ENCODE measurements around the gene SP1.
"Not testable (repeated sequence)": the region's sequence is repeated elsewhere in the genome, so short reads cannot be mapped to it uniquely, and the experiment has no call there.

Gene SP1

DNA sequence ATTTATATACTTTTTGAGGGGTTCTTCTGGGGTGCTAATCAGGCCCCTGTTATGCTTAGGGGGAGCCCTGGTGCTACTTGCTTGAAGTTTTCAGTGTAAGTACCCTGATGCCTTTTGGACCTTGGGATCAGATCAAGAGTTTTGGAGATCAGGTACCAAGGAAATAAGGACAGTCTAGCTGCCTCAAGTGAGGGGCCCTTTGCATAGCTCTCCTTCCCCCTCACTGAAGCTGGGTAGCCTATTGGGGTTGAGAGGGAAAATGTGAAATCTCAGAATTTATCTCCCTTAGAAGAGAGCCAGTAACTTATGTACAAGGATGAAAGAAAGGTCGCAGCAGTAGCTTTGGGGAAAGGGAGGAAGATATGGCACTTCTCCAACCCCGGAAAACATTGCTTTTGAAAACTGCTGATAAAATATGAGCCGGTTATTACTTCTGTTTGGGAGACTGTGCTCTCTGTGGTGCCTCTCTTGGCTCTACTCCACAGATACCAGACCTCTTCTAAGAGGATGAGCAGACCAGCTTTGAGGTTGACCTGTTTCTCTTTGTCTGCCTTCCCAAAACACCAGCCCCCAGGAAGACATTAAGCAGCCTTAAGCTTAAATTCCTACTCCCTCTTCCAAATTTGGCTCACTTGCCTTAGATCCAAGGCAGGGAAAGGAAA is 34.9 kb downstream of the SP1 start:
- DNase-seq = no peak

DNA sequence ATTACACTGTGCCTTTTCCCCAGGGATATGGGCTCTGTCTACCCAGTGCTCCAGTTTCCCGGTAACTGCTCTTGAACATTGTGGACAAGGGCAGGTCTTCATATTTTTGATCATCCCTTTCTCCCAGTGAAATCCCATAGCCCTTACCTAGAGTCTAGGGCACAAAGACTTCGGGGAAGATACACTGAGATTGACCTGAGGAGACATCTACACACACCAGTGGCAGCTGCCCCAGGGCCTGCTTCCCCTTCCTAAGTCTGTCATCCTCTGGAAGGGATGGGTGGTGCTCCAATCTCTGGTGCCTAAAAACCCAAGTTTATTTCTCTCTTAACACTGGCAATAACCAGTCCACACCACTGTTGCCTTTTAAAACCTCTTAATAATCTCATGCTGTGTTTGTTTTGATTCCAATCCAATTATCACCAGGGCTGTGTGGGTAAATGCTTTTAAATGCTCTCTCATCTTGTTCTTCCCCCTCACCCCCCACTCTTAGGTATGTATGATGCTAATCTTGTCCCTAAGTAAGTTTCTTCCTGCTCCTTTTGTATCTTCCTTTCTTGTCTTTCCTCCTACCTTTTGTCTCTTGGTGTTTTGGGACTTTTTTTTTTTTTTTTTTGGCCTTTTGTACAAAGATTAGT is 35.9 kb downstream of the SP1 start:
- not testable (repeated sequence) for DNase-seq

GRCh38 chr12:53417291-53417816 is 37.4 kb downstream of the SP1 start:
- not testable (repeated sequence) for DNase-seq

DNA sequence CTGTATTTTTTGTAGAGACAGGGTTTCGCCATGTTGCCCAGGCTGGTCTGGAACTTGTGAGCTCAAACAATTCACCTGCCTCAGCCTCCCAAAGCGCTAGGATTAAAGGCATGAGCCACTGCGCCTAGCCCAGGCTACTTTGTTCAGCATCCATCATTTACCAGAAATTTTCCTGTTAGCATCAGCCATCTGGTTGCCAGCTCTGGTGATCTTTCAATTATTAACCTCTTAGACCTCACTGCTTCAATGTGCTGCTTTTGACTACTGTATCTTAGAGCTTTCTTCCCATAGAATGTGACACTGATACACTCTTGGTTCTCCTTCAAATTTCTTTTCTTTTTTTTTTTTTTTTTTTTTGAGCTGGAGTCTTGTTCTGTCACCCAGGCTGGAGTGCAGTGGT is 38.2 kb downstream of the SP1 start:
- no peak for DNase-seq

GRCh38 chr12:53419756-53420155 is 39.8 kb downstream of the SP1 start:
- no peak for DNase-seq

- DNase-seq = not testable (repeated sequence)
Observed at GRCh38 chr12:53422247-53422646, 42.3 kb downstream of the SP1 start.

DNA sequence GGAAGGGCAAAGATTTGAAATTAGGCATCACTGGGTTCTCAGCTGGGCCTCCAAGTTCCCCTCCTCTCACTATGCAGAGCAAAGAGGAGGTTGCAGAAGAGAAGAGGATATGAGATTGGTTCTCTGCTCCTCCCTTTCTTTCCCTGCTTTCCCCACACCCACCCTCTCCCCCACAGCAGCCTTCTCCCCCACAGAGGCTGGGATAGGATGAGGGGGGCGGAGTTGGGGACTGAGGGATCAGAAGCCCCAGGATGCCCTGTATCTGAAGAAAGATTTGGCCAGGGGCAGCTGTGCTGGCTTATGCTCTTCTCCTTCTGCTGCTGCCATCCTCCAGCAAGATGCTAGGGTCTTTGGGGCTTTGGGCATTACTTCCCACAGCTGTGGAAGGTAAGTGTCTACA is 43.6 kb downstream of the SP1 start, which contains the start of gene AMHR2:
Gene AMHR2, plus strand, starts transcription at position 259 of the 400 bp plus-strand sequence. Its CDS starts 80 bp downstream, at position 339.
- DNase-seq = no peak

DNA sequence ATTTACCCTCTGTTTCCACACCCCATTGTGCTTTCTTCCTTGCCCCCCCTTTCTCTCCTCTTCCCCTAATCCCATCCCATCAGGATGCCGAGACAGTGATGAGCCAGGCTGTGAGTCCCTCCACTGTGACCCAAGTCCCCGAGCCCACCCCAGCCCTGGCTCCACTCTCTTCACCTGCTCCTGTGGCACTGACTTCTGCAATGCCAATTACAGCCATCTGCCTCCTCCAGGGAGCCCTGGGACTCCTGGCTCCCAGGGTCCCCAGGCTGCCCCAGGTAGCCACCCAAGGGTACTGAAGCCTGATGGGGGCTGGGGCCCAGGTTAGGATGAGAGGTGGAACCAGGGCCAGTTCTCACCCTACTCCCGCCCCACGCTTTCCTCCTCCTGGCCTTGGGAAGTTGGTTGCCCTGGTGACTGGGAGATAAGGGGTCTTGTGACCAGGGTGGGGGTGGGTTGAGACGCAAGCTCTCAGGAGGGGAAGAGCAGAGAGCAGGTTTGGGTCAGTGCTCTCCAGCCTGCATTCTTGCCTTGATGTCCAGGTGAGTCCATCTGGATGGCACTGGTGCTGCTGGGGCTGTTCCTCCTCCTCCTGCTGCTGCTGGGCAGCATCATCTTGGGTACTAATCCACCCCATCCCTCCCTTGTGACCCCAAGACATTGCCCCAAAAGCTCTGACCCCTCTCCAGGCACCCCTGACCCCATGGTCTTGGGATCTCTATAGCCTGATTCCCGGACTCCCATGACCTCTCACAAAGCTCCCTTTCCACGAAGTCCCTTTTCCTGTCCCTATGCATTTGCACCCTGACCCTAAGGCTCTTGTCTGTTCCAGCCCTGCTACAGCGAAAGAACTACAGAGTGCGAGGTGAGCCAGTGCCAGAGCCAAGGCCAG is 44.9 kb downstream of the SP1 start:
- DNase-seq = no peak

DNA sequence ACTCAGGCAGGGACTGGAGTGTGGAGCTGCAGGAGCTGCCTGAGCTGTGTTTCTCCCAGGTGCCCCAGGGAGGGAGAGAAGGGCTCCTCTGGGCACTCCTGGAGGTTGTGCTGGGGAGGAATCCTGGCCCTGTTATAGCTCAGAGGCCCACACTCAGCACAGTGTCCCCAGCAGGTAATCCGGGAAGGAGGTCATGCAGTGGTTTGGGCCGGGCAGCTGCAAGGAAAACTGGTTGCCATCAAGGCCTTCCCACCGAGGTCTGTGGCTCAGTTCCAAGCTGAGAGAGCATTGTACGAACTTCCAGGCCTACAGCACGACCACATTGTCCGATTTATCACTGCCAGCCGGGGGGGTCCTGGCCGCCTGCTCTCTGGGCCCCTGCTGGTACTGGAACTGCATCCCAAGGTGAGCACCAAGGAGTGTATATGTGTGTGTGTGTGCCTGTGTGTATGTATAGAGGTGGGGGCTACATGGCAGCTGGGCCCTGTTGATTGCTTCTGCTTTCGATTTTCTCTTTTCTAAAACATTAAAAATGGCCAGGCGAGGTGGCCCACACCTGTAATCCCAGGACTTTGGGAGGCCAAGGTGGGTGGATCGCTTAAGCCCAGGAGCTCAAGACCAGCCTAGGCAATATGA is 45.7 kb downstream of the SP1 start:
- DNase-seq = no peak

DNA sequence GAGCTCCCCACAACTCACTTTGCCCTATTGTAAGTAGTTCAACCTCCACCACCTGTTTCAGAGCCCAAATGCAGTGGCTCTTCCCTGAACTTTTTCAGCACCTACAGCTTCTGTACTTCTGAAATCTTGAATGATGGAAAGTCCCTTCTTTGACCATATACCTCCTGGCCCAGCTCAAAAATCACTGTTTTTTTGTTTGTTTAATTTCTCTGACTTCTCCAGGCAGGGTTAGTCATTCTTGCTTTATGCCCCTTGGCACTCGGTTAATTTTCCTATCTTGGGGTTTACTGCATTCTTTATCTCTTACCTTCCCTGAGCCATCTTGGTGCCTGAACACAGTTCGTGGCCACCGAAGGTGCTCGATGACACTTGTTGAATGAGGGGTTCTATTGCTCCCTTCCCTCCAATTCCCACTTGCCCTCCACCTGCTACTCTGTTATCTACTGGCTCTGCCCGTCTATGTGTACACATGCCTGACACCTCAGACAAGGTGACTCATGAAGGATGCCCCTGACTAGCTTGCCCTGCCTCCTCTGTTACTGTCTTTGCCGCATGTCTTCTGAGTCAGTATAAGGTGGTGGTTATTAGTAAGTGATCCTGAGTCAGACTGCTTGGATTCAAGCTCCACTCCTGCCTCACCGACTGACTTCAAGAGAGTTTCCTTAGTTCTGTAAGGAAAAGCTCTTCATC is 48.1 kb downstream of the SP1 start:
- DNase-seq = no peak

GRCh38 chr12:53428741-53429140 is 48.8 kb downstream of the SP1 start:
- DNase-seq = no peak

DNA sequence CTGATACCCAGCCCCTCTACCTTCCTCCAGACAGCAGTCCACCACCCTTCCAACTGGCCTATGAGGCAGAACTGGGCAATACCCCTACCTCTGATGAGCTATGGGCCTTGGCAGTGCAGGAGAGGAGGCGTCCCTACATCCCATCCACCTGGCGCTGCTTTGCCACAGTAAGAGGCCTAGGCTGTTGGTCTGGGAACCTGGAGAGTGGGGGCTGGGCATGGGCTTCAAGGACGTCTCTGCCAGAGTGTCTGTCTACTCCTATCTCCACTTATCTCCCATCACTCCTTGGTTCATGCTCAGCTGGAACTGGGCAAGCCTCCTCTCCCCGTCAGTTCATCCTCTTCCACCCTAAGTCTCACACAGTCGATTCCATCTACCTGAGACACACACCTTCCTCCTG is 50.1 kb downstream of the SP1 start:
- DNase-seq = no peak

DNA sequence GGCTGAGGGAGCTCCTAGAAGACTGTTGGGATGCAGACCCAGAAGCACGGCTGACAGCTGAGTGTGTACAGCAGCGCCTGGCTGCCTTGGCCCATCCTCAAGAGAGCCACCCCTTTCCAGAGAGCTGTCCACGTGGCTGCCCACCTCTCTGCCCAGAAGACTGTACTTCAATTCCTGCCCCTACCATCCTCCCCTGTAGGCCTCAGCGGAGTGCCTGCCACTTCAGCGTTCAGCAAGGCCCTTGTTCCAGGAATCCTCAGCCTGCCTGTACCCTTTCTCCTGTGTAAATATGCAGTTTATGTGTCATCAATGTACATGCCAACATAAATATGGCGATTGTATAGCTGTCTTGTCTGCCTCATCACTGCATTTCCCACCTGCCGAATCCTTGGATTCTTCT is 51.2 kb downstream of the SP1 start:
- no peak for DNase-seq

GRCh38 chr12:53435326-53435725 is 55.4 kb downstream of the SP1 start:
- DNase-seq = not testable (repeated sequence)

- DNase-seq = not testable (repeated sequence)
Observed at GRCh38 chr12:53439582-53439981, 59.6 kb downstream of the SP1 start.

GRCh38 chr12:53441040-53441833 is 61.3 kb downstream of the SP1 start, which contains the start of gene PRR13:
PRR13 (plus strand) TSS chr12:53441734; CDS start chr12:53442715, 981 bp downstream.
- peak; percentile 100 for DNase-seq

DNA sequence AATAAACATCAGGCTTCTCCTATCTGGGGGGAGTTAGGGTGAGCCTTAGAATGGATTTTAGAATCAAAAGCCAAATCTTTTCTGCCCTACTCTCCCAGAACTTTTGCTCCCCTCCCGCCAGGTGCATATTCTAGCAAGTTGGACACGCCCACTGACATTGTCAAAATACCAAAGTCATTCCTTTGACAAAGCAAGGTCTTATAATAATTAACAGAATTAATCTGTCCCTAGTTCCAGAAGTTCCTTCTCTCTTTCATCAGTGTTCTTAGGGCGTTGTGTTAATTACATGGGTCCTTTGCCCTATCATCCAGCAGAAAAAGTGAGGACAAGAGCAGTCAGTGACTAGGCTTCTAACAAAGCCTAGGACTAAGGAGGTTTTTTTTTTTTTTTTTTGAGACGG is 64.0 kb downstream of the SP1 start:
- no peak for DNase-seq

GRCh38 chr12:53444593-53445325 is 64.8 kb downstream of the SP1 start:
- not testable (repeated sequence) for DNase-seq

- no peak for DNase-seq
Observed at GRCh38 chr12:53450936-53451335, 71.0 kb downstream of the SP1 start.

DNA sequence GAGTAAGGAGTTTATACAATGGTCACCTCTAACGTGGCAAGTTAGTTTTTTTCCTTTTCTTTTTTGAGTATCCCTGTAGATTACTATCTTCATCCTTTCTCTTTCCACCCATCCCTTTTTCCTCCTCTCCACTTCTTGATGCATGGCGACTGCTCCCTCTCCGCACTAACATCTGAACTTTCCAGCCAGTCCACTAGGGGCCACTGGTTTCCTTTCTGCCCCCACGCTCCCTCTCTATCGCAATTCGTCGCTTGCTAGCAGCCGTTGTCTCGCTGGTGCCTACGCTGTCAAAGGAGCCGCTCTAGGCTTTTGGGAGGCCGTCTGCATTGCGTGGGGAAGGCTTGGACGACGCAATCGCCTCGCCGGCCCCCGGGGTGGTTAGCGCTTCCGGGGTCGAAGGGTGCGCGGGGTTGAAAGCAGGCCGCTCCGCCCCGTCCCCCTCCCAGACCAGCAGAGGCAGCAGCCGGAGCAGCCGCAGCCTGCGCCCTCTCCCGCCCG is 71.7 kb downstream of the SP1 start, which contains the start of gene PCBP2:
Gene PCBP2, plus strand, starts transcription at position 442 of the 498 bp plus-strand sequence. CDS start 2,699 bp downstream, outside the sequence.
- peak; percentile 100 for DNase-seq
